ENCODE data around the gene MAPK11.
A peak's percentile ranks its signal among the peaks of the same experiment; 100 is the strongest.

Gene MAPK11

GRCh38 chr22:50250249-50250554, 20.0 kb downstream of the MAPK11 start:
- no peak for DNase-seq (ENCODE audit: low read depth in 1 of 2, low spot score in 1 of 2)

- no peak for DNase-seq (ENCODE audit: low read depth in 1 of 2, low spot score in 1 of 2)
Measured at GRCh38 chr22:50249341-50250248, 20.6 kb downstream of the MAPK11 start.

GRCh38 chr22:50248196-50249081, 21.7 kb downstream of the MAPK11 start:
- DNase-seq (ENCODE audit: low read depth in 1 of 2, low spot score in 1 of 2), result no peak

GRCh38 chr22:50247748-50248147, 22.4 kb downstream of the MAPK11 start:
- peak in 1 of 2 donors; percentile 31 for DNase-seq (ENCODE audit: low read depth in 1 of 2, low spot score in 1 of 2)

GRCh38 chr22:50246242-50247175, 23.7 kb downstream of the MAPK11 start:
- DNase-seq (ENCODE audit: low read depth in 1 of 2, low spot score in 1 of 2), result no peak

- DNase-seq (ENCODE audit: low read depth in 1 of 2, low spot score in 1 of 2), result no peak
Measured at GRCh38 chr22:50245214-50246072, 24.7 kb downstream of the MAPK11 start.

- DNase-seq (ENCODE audit: low read depth in 1 of 2, low spot score in 1 of 2), result peak; percentile 86 to 88
Measured at GRCh38 chr22:50244420-50245213, 25.6 kb downstream of the MAPK11 start, which contains the start of gene TUBGCP6. TUBGCP6 (minus strand) TSS chr22:50245023; CDS start chr22:50244459, 564 bp downstream.

GRCh38 chr22:50243685-50244419, 26.3 kb downstream of the MAPK11 start:
- no peak for DNase-seq (ENCODE audit: low read depth in 1 of 2, low spot score in 1 of 2)

GRCh38 chr22:50242406-50242949, 27.7 kb downstream of the MAPK11 start:
- no peak for DNase-seq (ENCODE audit: low read depth in 1 of 2, low spot score in 1 of 2)

- DNase-seq (ENCODE audit: low read depth in 1 of 2, low spot score in 1 of 2), result no peak
Measured at GRCh38 chr22:50238755-50239154, 31.4 kb downstream of the MAPK11 start.

- no peak for DNase-seq (ENCODE audit: low read depth in 1 of 2, low spot score in 1 of 2)
Measured at GRCh38 chr22:50236731-50237409, 33.3 kb downstream of the MAPK11 start.

GRCh38 chr22:50233223-50233622, 37.0 kb downstream of the MAPK11 start:
- DNase-seq (ENCODE audit: low read depth in 1 of 2, low spot score in 1 of 2), result no peak

- DNase-seq (ENCODE audit: low read depth in 1 of 2, low spot score in 1 of 2), result no peak
Measured at GRCh38 chr22:50232481-50233151, 37.6 kb downstream of the MAPK11 start.

- DNase-seq (ENCODE audit: low read depth in 1 of 2, low spot score in 1 of 2), result no peak
Measured at GRCh38 chr22:50229370-50229769, 40.8 kb downstream of the MAPK11 start.

GRCh38 chr22:50228366-50228765, 41.8 kb downstream of the MAPK11 start:
- DNase-seq (ENCODE audit: low read depth in 1 of 2, low spot score in 1 of 2), result no peak

GRCh38 chr22:50227579-50228215, 42.5 kb downstream of the MAPK11 start:
- DNase-seq (ENCODE audit: low read depth in 1 of 2, low spot score in 1 of 2), result no peak

- DNase-seq (ENCODE audit: low read depth in 1 of 2, low spot score in 1 of 2), result no peak
Measured at GRCh38 chr22:50226875-50227165, 43.4 kb downstream of the MAPK11 start.
